Caco-2 (cell line): ENCODE measurements around the gene DCAF11. TPM values are rescaled to one million over a fixed set of nuclear protein-coding genes. Genes with fewer than 3 reads are reported as not detected.

Source experiments
- BruUV-seq: library from RNA; stranded (reverse); fragments of 400-500 nt; replicated peaks from 2 replicates; lab custom pipeline; 2021; lab: Mats Ljungman, UMichigan
- CTCF ChIA-PET: fragments of 300-600 bp; sonication (Branson Sonifier 250); formaldehyde crosslinking; loops from one replicate; lab custom pipeline; 2022; ENCODE audit warnings: antibody characterized with exemption; lab: Charles Lee
- POLR2A ChIA-PET: fragments of 300-600 bp; sonication (Branson Sonifier 250); formaldehyde crosslinking; loops from one replicate; lab custom pipeline; 2022; ENCODE audit warnings: antibody characterized with exemption; lab: Charles Lee
- DNase-seq, 2 experiments: peaks; one replicate each; pipeline versions ENCODE4 v3.0.0 to v3.0.0-alpha.2; 2020 to 2022
- H3K27me3 ChIP-seq: replicated peaks from 2 replicates; pipeline ENCODE4 v1.6.0; 2011; ENCODE audit warnings: low read length; ENCODE audit not compliant: control insufficient read depth, insufficient read depth
- H3K36me3 ChIP-seq: 2 replicates; pipeline ENCODE4 v1.5.1; 2011; ENCODE audit warnings: low read length; ENCODE audit not compliant: control insufficient read depth, insufficient read depth
- H3K4me1 ChIP-seq: fragments of 250-450 bp; sonication (Bioruptor Pico); 2 replicates; pipeline ENCODE4 v1.5.1; 2020; ENCODE audit warnings: mild to moderate bottlenecking
- H3K4me3 ChIP-seq: 2 replicates; pipeline ENCODE4 v1.5.1; 2011; ENCODE audit warnings: low read depth, mild to moderate bottlenecking, control low read depth, low read length
- H3K9me3 ChIP-seq: fragments of 250-450 bp; sonication (Bioruptor Pico); 2 replicates; pipeline ENCODE4 v1.5.1; 2020; ENCODE audit warnings: mild to moderate bottlenecking, moderate library complexity
- H3K27ac Mint-ChIP-seq: one replicate; pipeline ENCODE4 v1.8.0; 2022; ENCODE audit warnings: mixed read lengths; ENCODE audit not compliant: unreplicated experiment
- H3K27me3 Mint-ChIP-seq: one replicate; pipeline ENCODE4 v1.8.0; 2022; ENCODE audit warnings: mixed read lengths; ENCODE audit not compliant: insufficient read depth, unreplicated experiment
- H3K36me3 Mint-ChIP-seq: one replicate; pipeline ENCODE4 v1.8.0; 2022; ENCODE audit warnings: mild to moderate bottlenecking, mixed read lengths; ENCODE audit not compliant: insufficient read depth, unreplicated experiment
- H3K4me1 Mint-ChIP-seq: one replicate; pipeline ENCODE4 v1.8.0; 2022; ENCODE audit warnings: low read depth, mixed read lengths; ENCODE audit not compliant: unreplicated experiment
- H3K4me3 Mint-ChIP-seq: one replicate; pipeline ENCODE4 v1.8.0; 2022; ENCODE audit warnings: mild to moderate bottlenecking, moderate library complexity, mixed read lengths; ENCODE audit not compliant: unreplicated experiment
- H3K9me3 Mint-ChIP-seq: one replicate; pipeline ENCODE4 v1.8.0; 2022; ENCODE audit warnings: mixed read lengths; ENCODE audit not compliant: unreplicated experiment
- intact Hi-C: fragments of 100-400 bp; cut with micrococcal nuclease; formaldehyde crosslinking; loops from one replicate; pipeline ENCODE4 v1.10.0; 2022; ENCODE audit not compliant: unreplicated experiment
- microRNA-seq: library from miRNA; unstranded; fragments of <30 nt; microRNA quantifications from one replicate; pipeline ENCODE4 v1.2.0, GENCODE V29; 2022
- total RNA-seq: library from RNA; stranded (reverse); gene quantifications from 2 replicates; pipeline ENCODE4 v1.2.3, GENCODE V29; 2022
- TF ChIP-seq, protein P1 (sequence below), 2 experiments: fragments of 200-600 bp in 1 of 2; IDR thresholded peaks; 1 replicate in 1 of 2; 2 replicates in 1 of 2; pipeline versions ENCODE4 v1.5.1 to v1.8.0; 2011 to 2022; ENCODE audit warnings: antibody characterized with exemption in 1 of 2, control low read depth in 1 of 2, inconsistent platforms in 1 of 2, low read depth in 1 of 2, low read length in 1 of 2, mild to moderate bottlenecking in 1 of 2, moderate library complexity in 1 of 2; ENCODE audit not compliant: insufficient read depth in 1 of 2, severe bottlenecking in 1 of 2, unreplicated experiment in 1 of 2

DCAF11 gene
- total RNA-seq, 1 experiment from 2014 or later, result 65.9 TPM

GRCh38 chr14:24172261-24172860 is 57.8 kb downstream of the DCAF11 start:
- no peak overlapping the region for H3K4me3 ChIP-seq
- no TSS peak for BruUV-seq
- H3K27me3 ChIP-seq, result no peaks in the 10 kb centered on the region
- no peaks in the 10 kb centered on the region for H3K9me3 ChIP-seq
- Mint-ChIP-seq H3K4me3 (no peak overlapping the region), H3K4me1 (no peaks in the 10 kb centered on the region), H3K36me3 (peaks cover 17% of the 10 kb centered on the region), H3K27me3 (no peaks in the 10 kb centered on the region), H3K27ac (no peak overlapping the region), H3K9me3 (no peaks in the 10 kb centered on the region)
- CTCF ChIA-PET, result no interaction called here
- no peak for DNase-seq
- intact Hi-C loops, result no loop called here
- H3K4me1 ChIP-seq, result no peaks in the 10 kb centered on the region
- TF ChIP-seq, protein P1, sequence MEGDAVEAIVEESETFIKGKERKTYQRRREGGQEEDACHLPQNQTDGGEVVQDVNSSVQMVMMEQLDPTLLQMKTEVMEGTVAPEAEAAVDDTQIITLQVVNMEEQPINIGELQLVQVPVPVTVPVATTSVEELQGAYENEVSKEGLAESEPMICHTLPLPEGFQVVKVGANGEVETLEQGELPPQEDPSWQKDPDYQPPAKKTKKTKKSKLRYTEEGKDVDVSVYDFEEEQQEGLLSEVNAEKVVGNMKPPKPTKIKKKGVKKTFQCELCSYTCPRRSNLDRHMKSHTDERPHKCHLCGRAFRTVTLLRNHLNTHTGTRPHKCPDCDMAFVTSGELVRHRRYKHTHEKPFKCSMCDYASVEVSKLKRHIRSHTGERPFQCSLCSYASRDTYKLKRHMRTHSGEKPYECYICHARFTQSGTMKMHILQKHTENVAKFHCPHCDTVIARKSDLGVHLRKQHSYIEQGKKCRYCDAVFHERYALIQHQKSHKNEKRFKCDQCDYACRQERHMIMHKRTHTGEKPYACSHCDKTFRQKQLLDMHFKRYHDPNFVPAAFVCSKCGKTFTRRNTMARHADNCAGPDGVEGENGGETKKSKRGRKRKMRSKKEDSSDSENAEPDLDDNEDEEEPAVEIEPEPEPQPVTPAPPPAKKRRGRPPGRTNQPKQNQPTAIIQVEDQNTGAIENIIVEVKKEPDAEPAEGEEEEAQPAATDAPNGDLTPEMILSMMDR (IDR thresholded peaks at IDR 0.05; ENCODE audit: insufficient read depth in 1 of 2, low read depth in 1 of 2, low read length in 1 of 2, severe bottlenecking in 1 of 2, unreplicated experiment in 1 of 2), result no peak
- POLR2A ChIA-PET, result no interaction called here
- peaks cover 2% of the 10 kb centered on the region for H3K36me3 ChIP-seq

GRCh38 chr14:24172871-24173281 is 58.3 kb downstream of the DCAF11 start:
- BruUV-seq, result no TSS peak
- no peaks in the 10 kb centered on the region for H3K36me3 ChIP-seq
- intact Hi-C loops, result no loop called here
- Mint-ChIP-seq H3K9me3 (no peaks in the 10 kb centered on the region), H3K36me3 (peaks cover 15% of the 10 kb centered on the region), H3K4me1 (no peaks in the 10 kb centered on the region), H3K27ac (no peak overlapping the region), H3K27me3 (no peaks in the 10 kb centered on the region), H3K4me3 (no peak overlapping the region)
- no peak for DNase-seq
- POLR2A ChIA-PET, result no interaction called here
- TF ChIP-seq, protein P1 (IDR thresholded peaks at IDR 0.05; ENCODE audit: insufficient read depth in 1 of 2, low read depth in 1 of 2, low read length in 1 of 2, severe bottlenecking in 1 of 2, unreplicated experiment in 1 of 2), result no peak
- no peaks in the 10 kb centered on the region for H3K27me3 ChIP-seq
- CTCF ChIA-PET, result no interaction called here
- no peaks in the 10 kb centered on the region for H3K4me1 ChIP-seq
- H3K4me3 ChIP-seq, result no peak overlapping the region
- no peaks in the 10 kb centered on the region for H3K9me3 ChIP-seq

Small RNAs within 50 kb of the gene (microRNA-seq; reads per million reads assigned to microRNA genes)
- gene MIR7703, result not detected

Other genes starting within 250 kb of the DCAF11 start
- 8.0 and 8.6 TPM in 2 replicates for gene DHRS4, start 161.0 kb upstream of the DCAF11 start, total RNA-seq
- gene DHRS4L2, start 125.8 kb upstream of the DCAF11 start, total RNA-seq, result 7.2 and 7.8 TPM in 2 replicates
- gene CARMIL3, start 62.8 kb upstream of the DCAF11 start, total RNA-seq, result 0.88 and 1.00 TPM in 2 replicates
- gene CPNE6, start 43.2 kb upstream of the DCAF11 start, total RNA-seq, result not detected in 2 replicates
- 132 and 146 TPM in 2 replicates for gene PCK2, start 20.5 kb upstream of the DCAF11 start, total RNA-seq
- 2.1 and 2.3 TPM in 2 replicates for gene NRL, start 172 bp downstream of the DCAF11 start, total RNA-seq
- 0.39 and 0.44 TPM in 2 replicates for gene FITM1, start 15.9 kb downstream of the DCAF11 start, total RNA-seq
- gene PSME1, start 21.4 kb downstream of the DCAF11 start, total RNA-seq, result 130 and 141 TPM in 2 replicates
- 31.1 and 32.4 TPM in 2 replicates for gene EMC9, start 26.8 kb downstream of the DCAF11 start, total RNA-seq
- 142 and 145 TPM in 2 replicates for gene PSME2, start 31.8 kb downstream of the DCAF11 start, total RNA-seq
- 72.2 and 77.6 TPM in 2 replicates for gene RNF31, start 32.7 kb downstream of the DCAF11 start, total RNA-seq
- gene IRF9, start 46.5 kb downstream of the DCAF11 start, total RNA-seq, result 54.1 and 55.4 TPM in 2 replicates
- gene REC8, start 57.3 kb downstream of the DCAF11 start, total RNA-seq, result 8.4 and 10.6 TPM in 2 replicates
- 85.4 and 95.8 TPM in 2 replicates for gene IPO4, start 74.0 kb downstream of the DCAF11 start, total RNA-seq
- gene TM9SF1, start 80.7 kb downstream of the DCAF11 start, total RNA-seq, result 41.9 and 47.1 TPM in 2 replicates
- gene TSSK4, start 90.9 kb downstream of the DCAF11 start, total RNA-seq, result not detected in 2 replicates
- 57.7 and 58.7 TPM in 2 replicates for gene CHMP4A, start 98.7 kb downstream of the DCAF11 start, total RNA-seq
- gene MDP1, start 101.3 kb downstream of the DCAF11 start, total RNA-seq, result 19.6 and 20.5 TPM in 2 replicates
- 210 and 218 TPM in 2 replicates for gene NEDD8, start 117.6 kb downstream of the DCAF11 start, total RNA-seq
- gene GMPR2, start 118.2 kb downstream of the DCAF11 start, total RNA-seq, result 76.9 and 80.1 TPM in 2 replicates
- 33.4 and 34.4 TPM in 2 replicates for gene TINF2, start 127.8 kb downstream of the DCAF11 start, total RNA-seq
- 5.9 and 6.1 TPM in 2 replicates for gene TGM1, start 148.4 kb downstream of the DCAF11 start, total RNA-seq
- gene RABGGTA, start 156.8 kb downstream of the DCAF11 start, total RNA-seq, result 27.1 and 30.4 TPM in 2 replicates
- 15.6 and 18.1 TPM in 2 replicates for gene DHRS1, start 185.0 kb downstream of the DCAF11 start, total RNA-seq
- 35.1 and 38.3 TPM in 2 replicates for gene NOP9, start 185.1 kb downstream of the DCAF11 start, total RNA-seq
- 3.5 and 7.2 TPM in 2 replicates for gene CIDEB, start 193.2 kb downstream of the DCAF11 start, total RNA-seq
- gene LTB4R2, start 195.4 kb downstream of the DCAF11 start, total RNA-seq, result 10.3 and 12.3 TPM in 2 replicates
- gene LTB4R, start 196.7 kb downstream of the DCAF11 start, total RNA-seq, result 7.3 and 7.8 TPM in 2 replicates
- 0.57 and 0.60 TPM in 2 replicates for gene ADCY4, start 220.3 kb downstream of the DCAF11 start, total RNA-seq
- 1.5 TPM in 2 replicates for gene RIPK3, start 225.2 kb downstream of the DCAF11 start, total RNA-seq